Caco-2 (cell line): ENCODE data around the gene WDR31. TPM values are rescaled to one million over a fixed set of nuclear protein-coding genes. Genes with fewer than 3 reads are reported as not detected.
"Not testable (repeated sequence)": the region's sequence is repeated elsewhere in the genome, so short reads cannot be mapped to it uniquely, and the experiment has no call there.

Experiments used
- BruUV-seq: library from RNA; stranded (reverse); fragments of 400-500 nt; replicated peaks from 2 replicates; lab custom pipeline; 2021; lab: Mats Ljungman, UMichigan
- CTCF ChIA-PET: fragments of 300-600 bp; sonication (Branson Sonifier 250); formaldehyde crosslinking; loops from one replicate; lab custom pipeline; 2022; ENCODE audit warnings: antibody characterized with exemption; lab: Charles Lee
- POLR2A ChIA-PET: fragments of 300-600 bp; sonication (Branson Sonifier 250); formaldehyde crosslinking; loops from one replicate; lab custom pipeline; 2022; ENCODE audit warnings: antibody characterized with exemption; lab: Charles Lee
- DNase-seq, 2 experiments: peaks; one replicate each; pipeline versions ENCODE4 v3.0.0 to v3.0.0-alpha.2; 2020 to 2022
- H3K27me3 ChIP-seq: replicated peaks from 2 replicates; pipeline ENCODE4 v1.6.0; 2011; ENCODE audit warnings: low read length; ENCODE audit not compliant: control insufficient read depth, insufficient read depth
- H3K36me3 ChIP-seq: 2 replicates; pipeline ENCODE4 v1.5.1; 2011; ENCODE audit warnings: low read length; ENCODE audit not compliant: control insufficient read depth, insufficient read depth
- H3K4me1 ChIP-seq: fragments of 250-450 bp; sonication (Bioruptor Pico); 2 replicates; pipeline ENCODE4 v1.5.1; 2020; ENCODE audit warnings: mild to moderate bottlenecking
- H3K4me3 ChIP-seq: 2 replicates; pipeline ENCODE4 v1.5.1; 2011; ENCODE audit warnings: low read depth, mild to moderate bottlenecking, control low read depth, low read length
- H3K9me3 ChIP-seq: fragments of 250-450 bp; sonication (Bioruptor Pico); 2 replicates; pipeline ENCODE4 v1.5.1; 2020; ENCODE audit warnings: mild to moderate bottlenecking, moderate library complexity
- H3K27ac Mint-ChIP-seq: one replicate; pipeline ENCODE4 v1.8.0; 2022; ENCODE audit warnings: mixed read lengths; ENCODE audit not compliant: unreplicated experiment
- H3K27me3 Mint-ChIP-seq: one replicate; pipeline ENCODE4 v1.8.0; 2022; ENCODE audit warnings: mixed read lengths; ENCODE audit not compliant: insufficient read depth, unreplicated experiment
- H3K36me3 Mint-ChIP-seq: one replicate; pipeline ENCODE4 v1.8.0; 2022; ENCODE audit warnings: mild to moderate bottlenecking, mixed read lengths; ENCODE audit not compliant: insufficient read depth, unreplicated experiment
- H3K4me1 Mint-ChIP-seq: one replicate; pipeline ENCODE4 v1.8.0; 2022; ENCODE audit warnings: low read depth, mixed read lengths; ENCODE audit not compliant: unreplicated experiment
- H3K4me3 Mint-ChIP-seq: one replicate; pipeline ENCODE4 v1.8.0; 2022; ENCODE audit warnings: mild to moderate bottlenecking, moderate library complexity, mixed read lengths; ENCODE audit not compliant: unreplicated experiment
- H3K9me3 Mint-ChIP-seq: one replicate; pipeline ENCODE4 v1.8.0; 2022; ENCODE audit warnings: mixed read lengths; ENCODE audit not compliant: unreplicated experiment
- CTCF ChIP-seq, 2 experiments: fragments of 200-600 bp in 1 of 2; IDR thresholded peaks; 1 replicate in 1 of 2; 2 replicates in 1 of 2; pipeline versions ENCODE4 v1.5.1 to v1.8.0; 2011 to 2022; ENCODE audit warnings: antibody characterized with exemption in 1 of 2, control low read depth in 1 of 2, inconsistent platforms in 1 of 2, low read depth in 1 of 2, low read length in 1 of 2, mild to moderate bottlenecking in 1 of 2, moderate library complexity in 1 of 2; ENCODE audit not compliant: insufficient read depth in 1 of 2, severe bottlenecking in 1 of 2, unreplicated experiment in 1 of 2
- intact Hi-C: fragments of 100-400 bp; cut with micrococcal nuclease; formaldehyde crosslinking; loops from one replicate; pipeline ENCODE4 v1.10.0; 2022; ENCODE audit not compliant: unreplicated experiment
- total RNA-seq: library from RNA; stranded (reverse); gene quantifications from 2 replicates; pipeline ENCODE4 v1.2.3, GENCODE V29; 2022

Gene WDR31
- total RNA-seq, 1 experiment from 2014 or later: 1.9 TPM

GRCh38 chr9:113381909-113382411 lies 41.9 kb upstream of the WDR31 start:
- intact Hi-C loops: loop anchor here (1.0 to 2.0 kb wide), 2 partner anchors 19 to 33 kb away; partner anchors contain the start of genes ALAD and BSPRY
- no peak for TF ChIP-seq CTCF (IDR thresholded peaks at IDR 0.05; ENCODE audit: insufficient read depth in 1 of 2, low read depth in 1 of 2, low read length in 1 of 2, severe bottlenecking in 1 of 2, unreplicated experiment in 1 of 2)
- Mint-ChIP-seq H3K27me3 (no peaks in the 10 kb centered on the region), H3K4me3 (peak overlapping the region; percentile 43), H3K9me3 (peaks cover 6% of the 10 kb centered on the region), H3K27ac (peak overlapping the region; percentile 85), H3K4me1 (peaks cover 46% of the 10 kb centered on the region), H3K36me3 (peaks cover 24% of the 10 kb centered on the region)
- H3K27me3 ChIP-seq: no peaks in the 10 kb centered on the region
- CTCF ChIA-PET: interaction anchor here (0.6 to 1.3 kb wide), 3 partner anchors 20 to 277 kb away, joined by 3 read pairs; partner anchors contain the start of gene WDR31
- H3K9me3 ChIP-seq: peaks cover 4% of the 10 kb centered on the region; the same call in 1 of the 2 replicates
- peaks cover 69% of the 10 kb centered on the region for H3K4me1 ChIP-seq
- no peak overlapping the region for H3K4me3 ChIP-seq
- no peaks in the 10 kb centered on the region for H3K36me3 ChIP-seq
- POLR2A ChIA-PET: no interaction called here
- no TSS peak for BruUV-seq
- DNase-seq: peak; percentile 89 to 95

- DNase-seq, intact Hi-C loops, H3K9me3 ChIP-seq, H3K27me3 Mint-ChIP-seq, H3K9me3 Mint-ChIP-seq, BruUV-seq, H3K36me3 ChIP-seq, POLR2A ChIA-PET, H3K4me3 ChIP-seq, H3K27me3 ChIP-seq: not testable (repeated sequence)
- peaks cover 64% of the 10 kb centered on the region for H3K4me1 ChIP-seq
- peak overlapping the region; percentile 85 for H3K27ac Mint-ChIP-seq
- peaks cover 41% of the 10 kb centered on the region for H3K4me1 Mint-ChIP-seq
- H3K36me3 Mint-ChIP-seq: peaks cover 22% of the 10 kb centered on the region
- peak overlapping the region; percentile 43 for H3K4me3 Mint-ChIP-seq
- CTCF ChIA-PET: interaction anchor here (0.6 to 1.3 kb wide), 3 partner anchors 20 to 278 kb away, joined by 3 read pairs; partner anchors contain the start of gene WDR31
Observed at GRCh38 chr9:113381441-113381840, 41.4 kb upstream of the WDR31 start.

GRCh38 chr9:113380869-113381378 lies 40.8 kb upstream of the WDR31 start:
- no TSS peak for BruUV-seq
- H3K4me3 ChIP-seq: no peak overlapping the region
- Mint-ChIP-seq H3K27me3 (no peaks in the 10 kb centered on the region), H3K4me3 (peak overlapping the region; percentile 43), H3K36me3 (peaks cover 27% of the 10 kb centered on the region), H3K9me3 (no peaks in the 10 kb centered on the region), H3K4me1 (peaks cover 40% of the 10 kb centered on the region), H3K27ac (peak overlapping the region; percentile 85)
- ChIA-PET POLR2A (no interaction called here), CTCF (no interaction called here)
- DNase-seq: peak in 1 of 2 experiments; percentile 63
- intact Hi-C loops: no loop called here
- no peaks in the 10 kb centered on the region for H3K36me3 ChIP-seq
- H3K27me3 ChIP-seq: no peaks in the 10 kb centered on the region
- TF ChIP-seq CTCF (IDR thresholded peaks at IDR 0.05; ENCODE audit: insufficient read depth in 1 of 2, low read depth in 1 of 2, low read length in 1 of 2, severe bottlenecking in 1 of 2, unreplicated experiment in 1 of 2): no peak
- H3K9me3 ChIP-seq: peaks cover 4% of the 10 kb centered on the region; the same call in 1 of the 2 replicates
- H3K4me1 ChIP-seq: peaks cover 62% of the 10 kb centered on the region

GRCh38 chr9:113379829-113380210 lies 39.7 kb upstream of the WDR31 start:
- CTCF ChIA-PET, H3K9me3 Mint-ChIP-seq, POLR2A ChIA-PET, H3K4me3 Mint-ChIP-seq, H3K9me3 ChIP-seq, H3K27me3 Mint-ChIP-seq, H3K36me3 ChIP-seq, H3K4me3 ChIP-seq, BruUV-seq, H3K27me3 ChIP-seq, DNase-seq, intact Hi-C loops: not testable (repeated sequence)
- H3K4me1 ChIP-seq: peaks cover 71% of the 10 kb centered on the region
- H3K27ac Mint-ChIP-seq: peak overlapping the region; percentile 85
- H3K36me3 Mint-ChIP-seq: peaks cover 35% of the 10 kb centered on the region
- peaks cover 38% of the 10 kb centered on the region for H3K4me1 Mint-ChIP-seq

GRCh38 chr9:113379094-113379828 lies 39.2 kb upstream of the WDR31 start:
- H3K27me3 Mint-ChIP-seq, POLR2A ChIA-PET, H3K4me3 ChIP-seq, H3K9me3 ChIP-seq, H3K9me3 Mint-ChIP-seq, intact Hi-C loops, DNase-seq, H3K36me3 ChIP-seq, CTCF ChIA-PET, BruUV-seq, H3K27me3 ChIP-seq: not testable (repeated sequence)
- H3K4me1 ChIP-seq: peaks cover 71% of the 10 kb centered on the region
- Mint-ChIP-seq H3K4me1 (peaks cover 33% of the 10 kb centered on the region), H3K36me3 (peaks cover 35% of the 10 kb centered on the region), H3K27ac (peak overlapping the region; percentile 85), H3K4me3 (peak overlapping the region; percentile 27)
